ENCODE measurements around the gene TMEM101. TPM values are rescaled to one million over a fixed set of nuclear protein-coding genes. Genes with fewer than 3 reads are reported as not detected.

Gene TMEM101
- total and polyA plus RNA-seq, 4 donors: 21.1 to 47.4 (median 28.0) TPM

- Histone ChIP-seq H3K27ac (ENCODE audit: low read depth, low read length) (no peak overlapping the region), H3K4me3 (ENCODE audit: low read depth, low read length) (no peak overlapping the region), H3K4me1 (ENCODE audit: control insufficient read depth, insufficient read depth, low read length) (peaks cover 57% of the 10 kb centered on the region), H3K27me3 (ENCODE audit: control insufficient read depth, insufficient read depth, low read length) (peaks cover 53% of the 10 kb centered on the region), H3K9me3 (ENCODE audit: control insufficient read depth, insufficient read depth, low read length) (no peaks in the 10 kb centered on the region), H3K36me3 (ENCODE audit: control insufficient read depth, insufficient read depth, low read length) (peaks cover 39% of the 10 kb centered on the region)
- DNase-seq (ENCODE audit: low read depth in 4 of 6, low spot score in 6 of 6): no peak
- WGBS (ENCODE audit: insufficient coverage): 88% methylated on average over 3 of the region's 6 CpGs
Measured at GRCh38 chr17:44008205-44008909, 6.4 kb downstream of the TMEM101 start.

- 6% methylated on average over 37 of the region's 37 CpGs for WGBS (ENCODE audit: insufficient coverage)
- Histone ChIP-seq H3K36me3 (ENCODE audit: control insufficient read depth, insufficient read depth, low read length) (peaks cover 32% of the 10 kb centered on the region), H3K27ac (ENCODE audit: low read depth, low read length) (peak overlapping the region; percentile 60)
Measured at GRCh38 chr17:44007346-44008204, 7.2 kb downstream of the TMEM101 start.

GRCh38 chr17:44006598-44007345 is 8.0 kb downstream of the TMEM101 start:
- Histone ChIP-seq H3K4me1 (ENCODE audit: control insufficient read depth, insufficient read depth, low read length) (peaks cover 44% of the 10 kb centered on the region), H3K27me3 (ENCODE audit: control insufficient read depth, insufficient read depth, low read length) (peaks cover 64% of the 10 kb centered on the region), H3K9me3 (ENCODE audit: control insufficient read depth, insufficient read depth, low read length) (no peaks in the 10 kb centered on the region), H3K36me3 (ENCODE audit: control insufficient read depth, insufficient read depth, low read length) (peaks cover 24% of the 10 kb centered on the region), H3K27ac (ENCODE audit: low read depth, low read length) (peak overlapping the region; percentile 60), H3K4me3 (ENCODE audit: low read depth, low read length) (peak overlapping the region; percentile 58)
- WGBS (ENCODE audit: insufficient coverage): under 1% methylated on average over 39 of the region's 40 CpGs
- peak in 5 of 6 donors; percentile 51 to 95 (median 71) for DNase-seq (ENCODE audit: low read depth in 4 of 6, low spot score in 6 of 6)

More at GRCh38 chr17:44007346-44008204, 7.2 kb downstream of the TMEM101 start:
- H3K27me3 ChIP-seq (ENCODE audit: control insufficient read depth, insufficient read depth, low read length): peaks cover 56% of the 10 kb centered on the region
- no peak for DNase-seq (ENCODE audit: low read depth in 4 of 6, low spot score in 6 of 6)
- peaks cover 49% of the 10 kb centered on the region for H3K4me1 ChIP-seq (ENCODE audit: control insufficient read depth, insufficient read depth, low read length)
- H3K9me3 ChIP-seq (ENCODE audit: control insufficient read depth, insufficient read depth, low read length): no peaks in the 10 kb centered on the region
- peak overlapping the region; percentile 58 for H3K4me3 ChIP-seq (ENCODE audit: low read depth, low read length)

GRCh38 chr17:44006272-44006597 is 8.5 kb downstream of the TMEM101 start:
- WGBS (ENCODE audit: insufficient coverage): 4% methylated on average over 19 of the region's 21 CpGs
- H3K27me3 ChIP-seq (ENCODE audit: control insufficient read depth, insufficient read depth, low read length): peaks cover 65% of the 10 kb centered on the region

GRCh38 chr17:44005527-44006271 is 9.1 kb downstream of the TMEM101 start:
- peak overlapping the region; percentile 58 for H3K4me3 ChIP-seq (ENCODE audit: low read depth, low read length)
- 3% methylated on average over 57 of the region's 59 CpGs for WGBS (ENCODE audit: insufficient coverage)
- peaks cover 65% of the 10 kb centered on the region for H3K27me3 ChIP-seq (ENCODE audit: control insufficient read depth, insufficient read depth, low read length)
- H3K36me3 ChIP-seq (ENCODE audit: control insufficient read depth, insufficient read depth, low read length): peaks cover 17% of the 10 kb centered on the region
- no peaks in the 10 kb centered on the region for H3K9me3 ChIP-seq (ENCODE audit: control insufficient read depth, insufficient read depth, low read length)
- no peak overlapping the region for H3K27ac ChIP-seq (ENCODE audit: low read depth, low read length)
- DNase-seq (ENCODE audit: low read depth in 4 of 6, low spot score in 6 of 6): no peak
- peaks cover 40% of the 10 kb centered on the region for H3K4me1 ChIP-seq (ENCODE audit: control insufficient read depth, insufficient read depth, low read length)

More at GRCh38 chr17:44006272-44006597, 8.5 kb downstream of the TMEM101 start:
- Histone ChIP-seq H3K4me1 (ENCODE audit: control insufficient read depth, insufficient read depth, low read length) (peaks cover 40% of the 10 kb centered on the region), H3K4me3 (ENCODE audit: low read depth, low read length) (peak overlapping the region; percentile 58), H3K36me3 (ENCODE audit: control insufficient read depth, insufficient read depth, low read length) (peaks cover 19% of the 10 kb centered on the region), H3K9me3 (ENCODE audit: control insufficient read depth, insufficient read depth, low read length) (no peaks in the 10 kb centered on the region), H3K27ac (ENCODE audit: low read depth, low read length) (no peak overlapping the region)
- DNase-seq (ENCODE audit: low read depth in 4 of 6, low spot score in 6 of 6): no peak

GRCh38 chr17:44004761-44005526 is 9.8 kb downstream of the TMEM101 start:
- no peaks in the 10 kb centered on the region for H3K9me3 ChIP-seq (ENCODE audit: control insufficient read depth, insufficient read depth, low read length)
- H3K4me1 ChIP-seq (ENCODE audit: control insufficient read depth, insufficient read depth, low read length): peaks cover 40% of the 10 kb centered on the region
- WGBS (ENCODE audit: insufficient coverage): 2% methylated on average over 71 of the region's 71 CpGs
- peaks cover 65% of the 10 kb centered on the region for H3K27me3 ChIP-seq (ENCODE audit: control insufficient read depth, insufficient read depth, low read length)
- no peak for DNase-seq (ENCODE audit: low read depth in 4 of 6, low spot score in 6 of 6)
- no peak overlapping the region for H3K4me3 ChIP-seq (ENCODE audit: low read depth, low read length)
- peaks cover 17% of the 10 kb centered on the region for H3K36me3 ChIP-seq (ENCODE audit: control insufficient read depth, insufficient read depth, low read length)
- H3K27ac ChIP-seq (ENCODE audit: low read depth, low read length): no peak overlapping the region

GRCh38 chr17:44004077-44004760 is 10.5 kb downstream of the TMEM101 start, which contains the start of gene NAGS:
TSS of gene NAGS (plus strand) at chr17:44004622. CDS start at chr17:44004664, 42 bp downstream.
- Histone ChIP-seq H3K36me3 (ENCODE audit: control insufficient read depth, insufficient read depth, low read length) (peaks cover 11% of the 10 kb centered on the region), H3K4me3 (ENCODE audit: low read depth, low read length) (no peak within 1 kb of the TSS), H3K27me3 (ENCODE audit: control insufficient read depth, insufficient read depth, low read length) (peaks cover 62% of the 10 kb centered on the region), H3K4me1 (ENCODE audit: control insufficient read depth, insufficient read depth, low read length) (peaks cover 40% of the 10 kb centered on the region), H3K27ac (ENCODE audit: low read depth, low read length) (no peak within 1 kb of the TSS), H3K9me3 (ENCODE audit: control insufficient read depth, insufficient read depth, low read length) (no peaks in the 10 kb centered on the region)
- DNase-seq (ENCODE audit: low read depth in 4 of 6, low spot score in 6 of 6): no peak
- 2% methylated on average over 24 of the region's 25 CpGs for WGBS (ENCODE audit: insufficient coverage)

GRCh38 chr17:44002141-44002848 is 12.5 kb downstream of the TMEM101 start:
- no peaks in the 10 kb centered on the region for H3K9me3 ChIP-seq (ENCODE audit: control insufficient read depth, insufficient read depth, low read length)
- peaks cover 32% of the 10 kb centered on the region for H3K4me1 ChIP-seq (ENCODE audit: control insufficient read depth, insufficient read depth, low read length)
- peaks cover 2% of the 10 kb centered on the region for H3K36me3 ChIP-seq (ENCODE audit: control insufficient read depth, insufficient read depth, low read length)
- no peak for DNase-seq (ENCODE audit: low read depth in 4 of 6, low spot score in 6 of 6)
- peaks cover 50% of the 10 kb centered on the region for H3K27me3 ChIP-seq (ENCODE audit: control insufficient read depth, insufficient read depth, low read length)
- H3K27ac ChIP-seq (ENCODE audit: low read depth, low read length): no peak overlapping the region
- H3K4me3 ChIP-seq (ENCODE audit: low read depth, low read length): no peak overlapping the region
- WGBS (ENCODE audit: insufficient coverage): 59% methylated on average over 7 of the region's 9 CpGs
